Right hindlimb (tissue), 1 donor: ENCODE results near the gene ZNF354C.

Experiments
- DNase-seq: peaks from one replicate; pipeline ENCODE4 v3.0.0-alpha.2; 2018

Gene ZNF354C

DNA sequence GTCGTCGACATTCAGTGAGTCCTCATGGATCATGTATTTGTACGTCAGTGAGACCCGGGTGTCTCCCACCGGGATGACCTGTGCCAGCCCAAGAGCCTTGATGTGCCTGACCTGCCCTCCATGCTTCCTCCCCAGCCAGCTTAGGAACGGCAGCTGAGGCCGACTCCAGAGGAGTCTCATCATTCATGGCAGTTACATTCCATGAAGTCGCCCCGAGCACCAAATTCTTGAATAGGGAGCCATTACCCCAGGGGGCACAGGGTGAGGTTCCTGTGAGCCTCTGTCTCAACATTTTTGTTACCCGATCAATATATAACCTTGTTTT is 67.8 kb downstream of the ZNF354C start:
- no peak for DNase-seq

- DNase-seq: peak; percentile 10
These were observed 68.8 kb downstream of the ZNF354C start for GRCh38 chr5:179128976-179129375.

DNA sequence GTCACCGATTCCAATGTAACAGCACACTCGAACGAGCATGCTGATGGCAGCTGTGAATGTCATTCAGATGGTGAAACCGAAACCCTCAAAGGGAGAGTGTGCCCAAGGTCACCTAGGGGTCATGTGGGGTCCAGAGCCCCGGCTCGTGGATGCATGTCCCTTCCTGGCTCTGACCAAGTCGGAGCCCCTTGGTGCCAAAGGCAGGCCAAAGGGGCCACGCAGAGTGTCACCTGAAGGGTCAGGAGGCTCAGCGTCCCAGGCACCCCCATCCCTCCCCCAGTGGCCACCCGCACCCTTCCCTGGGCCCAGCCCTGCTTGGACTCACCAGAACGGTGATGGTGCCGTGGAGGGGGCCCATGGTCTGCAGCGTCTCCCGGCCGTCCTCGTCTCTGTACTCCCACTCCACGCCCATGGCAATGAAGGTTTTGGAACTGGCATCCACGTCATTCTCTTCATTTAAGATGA is 69.5 kb downstream of the ZNF354C start:
- peak; percentile 24 for DNase-seq

DNA sequence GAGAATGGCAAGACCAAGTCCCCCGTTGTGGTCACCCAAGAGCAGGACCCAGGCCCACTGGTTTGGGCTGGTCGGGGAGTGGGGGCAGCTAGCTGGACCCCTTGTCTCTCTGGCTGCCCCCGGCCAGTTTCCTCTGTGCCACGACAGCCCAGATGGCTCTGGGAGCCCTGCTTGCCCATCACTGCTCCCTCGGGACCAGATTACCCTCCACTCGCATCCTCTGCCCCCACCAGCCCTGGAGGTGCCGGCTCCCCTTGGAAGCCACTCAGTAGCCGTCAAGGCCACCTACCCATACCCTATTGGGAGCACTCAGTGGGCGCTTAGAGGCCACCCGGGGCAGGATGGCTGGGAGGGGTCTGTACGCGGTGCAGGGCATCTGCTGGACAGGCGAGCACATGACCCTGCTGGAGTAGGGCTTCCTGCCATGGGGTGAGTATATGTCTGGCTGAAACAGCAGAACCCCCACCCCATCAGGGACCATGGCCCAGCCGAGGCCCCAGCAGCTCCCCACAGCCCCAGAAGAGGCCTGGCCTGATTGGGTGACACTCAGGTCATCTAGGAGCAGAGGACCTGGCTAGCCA is 70.0 kb downstream of the ZNF354C start:
- peak; percentile 9 for DNase-seq

DNA sequence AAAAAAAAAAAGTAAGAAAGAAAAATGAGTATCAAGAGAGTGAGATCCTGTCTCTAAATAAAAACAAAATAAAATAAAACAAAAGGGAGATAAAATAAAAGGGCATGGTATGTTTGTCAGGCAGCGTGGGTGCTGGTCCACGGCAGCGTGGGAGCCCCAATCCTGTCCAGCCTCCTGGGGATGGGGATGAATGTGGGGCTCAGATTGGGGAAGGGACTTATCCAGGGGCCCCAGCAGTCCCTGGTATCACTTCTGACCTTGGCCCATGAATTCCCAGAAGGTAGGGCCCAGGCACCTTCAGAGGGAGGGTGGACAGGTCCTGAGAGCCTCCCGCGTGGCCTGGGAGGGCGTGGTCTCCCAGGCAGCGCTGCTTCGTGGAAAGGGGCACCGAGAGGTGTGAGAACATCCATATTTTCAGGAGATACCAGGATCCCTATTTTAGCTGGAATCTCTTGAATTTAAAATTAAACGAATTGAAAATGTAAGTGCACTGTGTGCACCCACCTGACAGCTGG is 71.2 kb downstream of the ZNF354C start:
- DNase-seq: peak; percentile 4

DNA sequence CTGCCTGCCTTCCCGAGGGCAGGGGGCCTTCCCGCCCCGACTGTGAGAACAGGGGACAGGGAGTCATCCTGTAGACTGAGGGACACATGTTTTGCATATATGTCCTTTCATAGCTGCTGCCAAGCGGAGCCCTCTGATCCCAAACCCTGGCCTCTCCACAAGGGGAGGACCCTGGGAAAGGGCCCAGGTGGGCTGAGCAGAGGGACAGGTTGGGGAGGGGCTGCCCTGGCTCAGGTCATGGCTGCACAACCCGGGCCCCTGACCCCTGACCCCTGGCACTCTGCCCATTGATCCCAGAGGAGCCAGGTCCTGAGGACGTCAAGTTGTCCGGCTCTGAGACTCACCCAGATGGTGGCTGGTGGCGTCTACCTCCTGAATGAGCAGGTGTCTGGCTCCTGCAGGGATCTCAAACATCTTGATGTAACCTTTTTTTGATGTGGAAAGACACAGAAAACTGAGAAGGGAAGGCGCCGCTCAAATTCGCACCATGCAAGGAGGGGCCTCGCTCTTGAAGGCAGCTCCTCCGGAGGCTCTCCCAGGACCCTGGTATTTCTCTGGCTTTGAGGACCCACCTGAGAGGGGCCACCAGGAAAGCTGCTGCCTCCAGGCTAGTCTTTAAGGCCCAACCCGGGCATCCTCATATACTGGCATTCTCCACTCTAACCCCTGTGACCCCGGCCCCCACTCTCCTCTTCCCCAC is 71.9 kb downstream of the ZNF354C start:
- peak; percentile 24 for DNase-seq

DNA sequence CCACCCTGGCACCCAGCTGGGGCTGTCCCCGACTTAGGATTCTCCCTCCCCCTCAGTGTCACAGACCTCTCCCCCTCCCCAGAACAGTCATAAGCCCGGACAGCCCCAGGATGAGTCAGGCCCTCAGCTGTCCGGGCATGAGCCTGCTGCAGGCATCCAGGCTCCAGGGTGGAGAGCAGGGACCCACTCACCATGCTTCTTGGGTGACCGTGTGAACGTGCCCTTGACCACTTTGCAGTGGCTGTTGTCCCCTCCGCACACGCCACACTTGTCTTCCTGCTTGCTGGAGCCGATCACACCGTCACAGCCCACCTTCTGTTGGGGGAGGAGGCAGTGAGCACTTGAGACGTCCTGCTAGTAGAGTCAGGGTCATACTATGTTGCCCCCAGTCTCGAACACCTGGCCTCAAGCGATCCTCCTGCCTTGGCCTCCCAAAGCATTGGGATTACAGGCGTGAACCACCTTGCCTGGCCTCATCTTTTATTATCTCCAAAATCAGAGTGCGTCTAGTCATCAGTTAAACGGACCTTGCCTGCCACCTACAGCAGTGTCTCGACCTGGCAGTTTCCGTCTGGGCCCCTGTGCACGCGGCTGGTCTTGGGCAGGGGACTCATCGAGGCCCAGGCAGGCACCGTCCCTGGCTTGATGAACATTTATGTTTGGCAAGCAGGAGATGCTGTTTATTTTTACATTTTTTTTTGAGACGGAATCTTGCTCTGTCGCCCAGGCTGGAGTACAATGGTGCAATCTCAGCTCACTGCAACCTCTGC is 72.6 kb downstream of the ZNF354C start:
- DNase-seq: no peak
